Mesodermal cell (in vitro differentiated cells): ENCODE measurements around the gene SRRM4.
"Not testable (repeated sequence)": the region's sequence is repeated elsewhere in the genome, so short reads cannot be mapped to it uniquely, and the experiment has no call there.

Experiments
- H3K27ac ChIP-seq: 2 replicates; pipeline ENCODE4 v1.7.0; 2013; ENCODE audit warnings: mild to moderate bottlenecking, low read depth, low read length, moderate library complexity; ENCODE audit not compliant: severe bottlenecking
- H3K36me3 ChIP-seq: 2 replicates; pipeline ENCODE4 v1.7.1; 2013; ENCODE audit warnings: mild to moderate bottlenecking, low read length, moderate library complexity; ENCODE audit not compliant: control insufficient read depth, insufficient read depth
- H3K4me1 ChIP-seq: one replicate; pipeline ENCODE4 v1.7.1; 2013; ENCODE audit warnings: mild to moderate bottlenecking, low read length; ENCODE audit not compliant: insufficient read depth, control insufficient read depth, poor library complexity, severe bottlenecking
- H3K4me3 ChIP-seq: 2 replicates; pipeline ENCODE4 v1.7.0; 2013; ENCODE audit warnings: low read length, control low read depth, mild to moderate bottlenecking; ENCODE audit not compliant: insufficient read depth, poor library complexity, severe bottlenecking; ENCODE audit errors: extremely low read depth
- H3K9me3 ChIP-seq: 2 replicates; pipeline ENCODE4 v1.7.1; 2013; ENCODE audit warnings: mild to moderate bottlenecking, low read length, moderate library complexity; ENCODE audit not compliant: control insufficient read depth
- WGBS, 2 experiments: methylation state at CpG; one replicate each; pipeline ENCODE4 v1.1.5; 2013; ENCODE audit warnings: missing lambda C conversion rate in 2 of 2; ENCODE audit not compliant: insufficient coverage in 2 of 2; 5-methylcytosine and 5-hydroxymethylcytosine counted together

The SRRM4 gene

DNA sequence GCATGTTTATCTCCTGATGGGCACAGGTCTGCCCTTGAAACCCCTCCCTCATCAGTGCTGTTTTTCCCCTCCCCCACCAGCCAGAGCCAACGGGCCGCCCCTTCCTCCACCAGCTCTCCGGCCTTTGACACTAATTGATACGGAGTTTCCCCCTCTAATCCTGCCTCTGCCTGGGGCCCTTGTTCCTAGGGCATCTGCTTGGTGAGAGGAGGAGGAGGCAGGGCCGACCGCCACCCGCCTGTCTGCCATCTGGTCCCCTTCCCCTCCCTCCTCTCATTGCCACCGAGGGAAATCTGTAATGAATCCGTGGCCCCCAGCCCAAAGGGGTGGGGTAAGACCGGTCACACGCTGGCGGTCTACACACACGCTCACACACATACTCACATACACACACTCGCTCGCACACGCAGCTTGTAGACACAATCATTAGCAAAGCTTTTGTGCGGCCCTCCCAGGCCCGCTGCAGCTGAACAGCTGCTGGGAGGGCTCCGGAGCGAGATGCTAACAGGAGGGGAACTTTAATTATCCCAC is 27.4 kb downstream of the SRRM4 start:
- 29% methylated on average over 11 of the region's 20 CpGs; no CpG with 5 or more reads in 1 of the 2 experiments for WGBS, 2 experiments
- Histone ChIP-seq H3K4me1 (no peaks in the 10 kb centered on the region), H3K9me3 (no peaks in the 10 kb centered on the region), H3K27ac (no peak overlapping the region), H3K36me3 (no peaks in the 10 kb centered on the region), H3K4me3 (no peak overlapping the region)

DNA sequence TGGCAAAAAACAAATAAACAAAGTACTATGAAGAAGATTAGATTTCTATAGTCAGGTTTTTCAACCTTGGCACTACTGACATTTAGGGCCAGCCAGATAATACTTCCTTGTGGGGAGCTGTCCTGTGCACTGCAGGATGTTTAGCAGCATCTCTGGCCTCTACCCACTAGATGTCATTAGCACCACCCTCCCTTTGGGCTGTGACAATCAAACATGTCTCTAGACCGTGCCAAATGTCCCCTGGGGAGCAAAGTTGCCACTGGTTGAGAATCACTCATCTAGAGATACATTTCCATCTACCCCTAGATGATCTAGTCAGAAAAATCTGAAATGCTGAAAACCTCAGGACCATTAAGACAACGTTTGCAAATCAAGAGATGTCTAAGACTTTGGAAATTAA is 29.9 kb downstream of the SRRM4 start:
- Histone ChIP-seq H3K4me1 (no peaks in the 10 kb centered on the region), H3K27ac (no peak overlapping the region), H3K4me3 (no peak overlapping the region), H3K9me3 (no peaks in the 10 kb centered on the region), H3K36me3 (no peaks in the 10 kb centered on the region)
- WGBS, 2 experiments: 17 to 100% methylated on average over 1 of the region's 2 CpGs

DNA sequence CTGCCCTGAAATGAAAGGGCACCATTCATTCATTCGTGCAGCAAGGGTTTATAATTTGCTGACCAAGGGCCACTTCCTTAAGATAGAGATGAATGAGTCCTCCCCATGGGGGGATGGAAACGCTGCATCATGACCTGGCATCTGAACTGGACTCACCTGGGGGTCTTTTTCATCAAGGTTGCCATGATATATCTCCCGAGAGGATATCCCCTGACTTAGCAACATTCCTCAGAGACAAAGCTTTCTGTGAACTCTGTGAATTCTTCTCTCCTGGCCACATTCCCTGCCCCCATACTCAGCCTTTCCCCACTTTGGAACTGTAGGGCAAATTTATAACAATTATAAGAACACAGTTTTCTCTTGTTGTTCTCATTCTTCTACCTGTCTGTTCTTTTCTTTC is 30.8 kb downstream of the SRRM4 start:
- Histone ChIP-seq H3K27ac (no peak overlapping the region), H3K36me3 (no peaks in the 10 kb centered on the region), H3K9me3 (no peaks in the 10 kb centered on the region), H3K4me1 (no peaks in the 10 kb centered on the region), H3K4me3 (no peak overlapping the region)
- 21 to 42% methylated on average over 2 to 3 of the region's 3 CpGs for WGBS, 2 experiments

DNA sequence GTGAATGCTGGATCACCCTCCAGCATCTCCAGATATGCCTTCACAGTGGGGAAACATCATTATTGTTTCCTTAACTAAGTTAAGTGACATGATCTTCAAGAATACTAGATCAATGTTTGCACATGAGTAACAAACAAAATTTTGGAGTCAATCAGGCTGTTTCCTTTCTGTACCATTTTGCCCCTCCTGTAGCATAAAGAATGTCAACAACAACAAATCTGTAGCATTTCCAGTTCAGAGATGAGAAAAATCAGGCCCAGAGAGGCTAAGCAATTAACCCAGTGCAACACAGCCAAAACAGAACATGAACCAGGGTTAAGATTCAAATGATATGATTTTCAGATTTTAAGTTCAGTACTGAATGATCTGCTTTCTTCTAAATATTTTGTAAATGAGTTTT is 31.7 kb downstream of the SRRM4 start:
- no peaks in the 10 kb centered on the region for H3K4me1 ChIP-seq
- H3K36me3 ChIP-seq: no peaks in the 10 kb centered on the region
- no peaks in the 10 kb centered on the region for H3K9me3 ChIP-seq
- H3K27ac ChIP-seq: no peak overlapping the region
- H3K4me3 ChIP-seq: no peak overlapping the region

DNA sequence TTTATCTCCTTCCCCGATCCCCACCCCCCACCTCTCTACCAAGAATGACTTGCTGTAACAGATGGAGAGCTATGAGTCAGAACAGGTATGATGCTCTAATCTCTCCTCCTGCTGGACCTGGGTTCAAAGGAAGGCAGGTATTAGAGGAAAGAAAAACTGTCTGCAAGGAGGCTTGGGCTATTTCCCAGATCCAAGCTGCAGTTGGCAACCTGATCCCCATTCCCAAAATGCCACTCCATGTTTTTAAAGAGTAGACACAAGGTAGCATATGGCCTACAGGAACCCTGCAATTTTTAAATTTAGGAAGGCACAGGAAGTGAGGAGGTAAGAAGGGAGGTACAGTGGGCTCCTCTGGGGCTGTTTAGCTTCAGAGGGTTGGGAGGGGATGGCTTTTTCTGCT is 33.0 kb downstream of the SRRM4 start:
- H3K9me3 ChIP-seq: no peaks in the 10 kb centered on the region
- no CpG with 5 or more reads among the region's 1 CpG for WGBS, 2 experiments
- H3K27ac ChIP-seq: no peak overlapping the region
- H3K4me3 ChIP-seq: no peak overlapping the region
- H3K36me3 ChIP-seq: no peaks in the 10 kb centered on the region
- no peaks in the 10 kb centered on the region for H3K4me1 ChIP-seq

DNA sequence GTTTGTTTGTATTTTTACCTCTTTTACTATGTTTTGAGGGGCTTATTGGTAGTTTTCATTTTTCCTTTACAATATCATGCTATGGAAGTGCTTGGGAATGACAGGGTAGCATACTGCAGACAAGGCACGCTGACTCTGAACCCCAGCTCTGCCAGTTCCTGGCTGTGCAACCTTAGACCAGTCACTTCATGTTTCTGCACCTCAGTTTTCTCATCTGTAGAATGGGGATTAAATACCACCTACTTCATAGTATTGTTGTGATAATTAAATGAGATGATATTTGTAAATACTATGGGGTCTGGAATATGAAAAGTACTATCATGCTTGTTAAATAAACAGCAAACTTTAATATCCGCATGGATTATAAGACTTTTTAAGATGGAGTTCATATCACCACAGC is 35.4 kb downstream of the SRRM4 start:
- no peak overlapping the region for H3K27ac ChIP-seq
- no peaks in the 10 kb centered on the region for H3K4me1 ChIP-seq
- no CpG with 5 or more reads among the region's 2 CpGs for WGBS, 2 experiments
- no peaks in the 10 kb centered on the region for H3K36me3 ChIP-seq
- H3K4me3 ChIP-seq: no peak overlapping the region
- H3K9me3 ChIP-seq: no peaks in the 10 kb centered on the region

DNA sequence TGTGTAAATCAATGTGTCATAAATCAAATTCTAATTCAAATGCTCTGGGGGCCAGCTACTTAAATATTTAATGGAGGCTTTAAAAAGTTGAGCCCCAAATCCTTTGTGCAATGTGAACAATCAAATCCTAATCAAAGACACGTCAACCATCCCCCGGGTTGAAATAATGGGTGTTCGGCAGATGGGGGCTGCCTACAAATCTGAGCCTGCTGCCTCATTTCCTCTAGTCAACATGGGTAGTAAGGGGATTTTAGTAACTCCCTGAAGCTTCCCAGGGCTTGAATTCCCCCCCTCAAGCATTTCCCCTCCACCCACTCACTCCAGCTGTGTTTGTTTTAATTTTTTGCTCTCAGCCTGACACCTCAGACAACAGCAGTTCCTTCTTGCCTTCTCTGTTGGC is 37.8 kb downstream of the SRRM4 start:
- Histone ChIP-seq H3K36me3 (no peaks in the 10 kb centered on the region), H3K27ac (no peak overlapping the region), H3K4me3 (no peak overlapping the region), H3K9me3 (no peaks in the 10 kb centered on the region), H3K4me1 (no peaks in the 10 kb centered on the region)
- no CpG with 5 or more reads among the region's 3 CpGs for WGBS, 2 experiments

DNA sequence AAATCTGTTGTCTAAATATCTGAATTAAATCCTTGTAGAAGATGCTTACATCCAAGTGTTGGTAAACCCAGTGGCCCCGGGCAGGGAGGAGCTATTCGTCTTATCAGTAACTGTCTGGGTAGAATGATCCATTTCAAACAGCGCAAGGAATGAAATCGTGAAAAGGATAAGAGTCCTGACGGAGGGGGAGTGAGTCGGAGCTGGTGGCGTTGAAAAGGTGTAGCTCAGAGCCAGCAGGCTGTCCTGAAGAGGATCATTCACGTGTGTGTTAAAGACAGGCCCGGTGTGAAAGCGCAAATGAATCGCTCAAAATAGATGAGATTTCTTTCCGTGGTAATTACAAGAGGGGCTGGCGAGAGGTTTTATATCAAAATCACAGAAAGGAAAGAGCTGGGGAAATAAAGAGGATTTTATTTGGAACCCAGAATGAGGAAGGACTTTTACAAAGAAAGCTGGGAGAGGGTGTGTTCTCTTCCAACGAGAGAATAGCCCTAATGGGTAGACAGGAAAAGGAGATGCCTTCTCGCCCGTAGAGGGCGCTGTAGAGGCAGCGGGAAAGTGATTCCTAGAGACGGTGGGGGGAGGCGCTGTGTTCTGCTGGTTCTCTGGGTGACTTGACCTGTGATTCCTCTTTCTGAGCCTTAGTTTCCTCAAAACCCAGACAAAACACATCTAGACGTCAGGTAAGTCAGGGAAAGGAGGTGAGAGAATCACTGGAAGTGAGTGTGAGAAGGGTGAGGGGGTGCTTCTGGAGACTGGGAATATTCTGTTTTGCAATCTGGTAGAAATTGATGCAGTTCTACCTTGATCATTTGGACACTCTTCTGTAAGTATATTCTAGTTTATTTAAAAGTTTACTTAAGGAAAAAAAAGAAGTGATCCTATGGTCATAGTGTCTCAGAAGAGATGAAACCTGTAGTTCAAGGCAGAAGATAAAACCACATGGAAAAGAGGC is 39.3 kb downstream of the SRRM4 start:
- no peak overlapping the region for H3K27ac ChIP-seq
- H3K9me3 ChIP-seq: no peaks in the 10 kb centered on the region
- H3K36me3 ChIP-seq: no peaks in the 10 kb centered on the region
- H3K4me3 ChIP-seq: no peak overlapping the region
- WGBS, 2 experiments: 46 to 60% methylated on average over 15 to 19 of the region's 21 CpGs
- H3K4me1 ChIP-seq: no peaks in the 10 kb centered on the region

DNA sequence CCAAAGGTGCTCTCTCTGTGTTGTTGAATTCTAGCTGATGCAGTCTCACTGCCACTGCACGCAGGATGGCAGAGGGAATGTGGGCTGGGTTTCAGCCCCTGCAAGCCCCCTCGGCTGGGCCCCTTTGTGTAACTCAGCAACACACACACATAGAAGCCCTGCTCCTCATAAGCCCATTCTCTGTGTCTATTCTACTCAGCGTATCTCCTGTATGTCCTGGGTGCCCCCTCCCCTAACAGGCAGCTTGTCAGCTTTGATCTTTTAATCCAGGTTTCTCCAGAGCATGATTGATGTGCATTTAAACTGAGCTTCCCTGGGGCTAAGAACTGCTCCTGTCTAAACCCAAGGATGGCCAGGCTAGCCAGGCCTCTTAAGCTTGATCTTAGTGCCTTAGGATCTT is 43.0 kb downstream of the SRRM4 start:
- Histone ChIP-seq H3K4me1 (no peaks in the 10 kb centered on the region), H3K27ac (no peak overlapping the region), H3K9me3 (no peaks in the 10 kb centered on the region), H3K4me3 (no peak overlapping the region), H3K36me3 (no peaks in the 10 kb centered on the region)
- WGBS, 2 experiments: 50 to 53% methylated on average over 1 to 3 of the region's 3 CpGs

DNA sequence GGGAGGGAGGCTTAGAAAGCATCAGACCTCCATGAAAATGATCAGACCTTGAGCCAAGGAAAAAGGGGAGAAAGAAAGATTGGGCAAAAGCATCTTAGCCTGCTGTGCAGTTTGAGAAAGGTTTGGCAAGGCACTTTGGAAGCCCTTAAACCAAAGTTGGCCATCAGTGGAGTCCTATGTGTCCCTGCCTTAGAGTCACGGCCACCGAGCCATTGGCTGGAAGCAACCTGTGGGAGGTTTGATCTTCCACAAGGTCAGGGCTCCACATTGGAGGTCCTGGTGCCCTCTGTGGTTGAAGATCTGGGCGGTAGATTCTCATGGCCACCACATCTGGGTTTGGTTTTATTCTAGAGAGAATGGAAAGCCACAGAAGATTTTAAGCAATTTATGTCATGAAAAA is 44.4 kb downstream of the SRRM4 start:
- WGBS, 2 experiments: 92 to 97% methylated on average over 3 of the region's 3 CpGs
- no peak overlapping the region for H3K27ac ChIP-seq
- no peaks in the 10 kb centered on the region for H3K9me3 ChIP-seq
- no peaks in the 10 kb centered on the region for H3K36me3 ChIP-seq
- H3K4me3 ChIP-seq: no peak overlapping the region
- H3K4me1 ChIP-seq: no peaks in the 10 kb centered on the region

DNA sequence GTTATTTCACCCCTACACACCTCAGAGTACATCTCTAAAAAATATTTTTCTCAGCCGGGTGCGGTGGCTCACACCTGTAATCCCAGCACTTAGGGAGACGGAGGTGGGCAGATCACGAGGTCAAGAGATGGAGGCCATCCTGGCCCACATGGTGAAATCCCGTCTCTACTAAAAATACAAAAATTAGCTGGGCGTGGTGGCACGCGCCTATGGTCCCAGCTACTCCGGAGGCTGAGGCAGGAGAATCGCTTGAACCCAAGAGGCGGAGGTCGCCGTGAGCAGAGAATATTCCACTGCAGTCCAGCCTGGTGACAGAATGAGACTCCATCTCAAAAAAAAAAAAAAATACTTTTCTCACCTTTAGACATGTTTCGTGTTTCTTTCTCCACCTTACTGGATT is 52.0 kb downstream of the SRRM4 start:
- H3K36me3 ChIP-seq, H3K9me3 ChIP-seq, H3K27ac ChIP-seq, H3K4me3 ChIP-seq, H3K4me1 ChIP-seq: not testable (repeated sequence)
- WGBS, 2 experiments: 86 to 93% methylated on average over 10 to 13 of the region's 14 CpGs
